Lower leg skin (tissue), 4 donors: ENCODE data around the gene PTS. TPM values are rescaled to one million over a fixed set of nuclear protein-coding genes. Genes with fewer than 3 reads are reported as not detected.

Source experiments
- DNase-seq, 2 donors: peaks; one replicate each; pipeline ENCODE4 v3.0.0-alpha.2; 2019; ENCODE audit warnings: low spot score in 2 of 2
- H3K4me3 ChIP-seq: fragments of 200-600 bp; sonication (generic); 2 replicates; pipeline ENCODE4 v1.5.1; 2017; ENCODE audit warnings: mild to moderate bottlenecking, low read depth; ENCODE audit not compliant: poor library complexity, severe bottlenecking
- CTCF ChIP-seq, 3 donors: fragments of 450-650 bp; IDR thresholded peaks; one replicate each; pipeline ENCODE4 v1.5.1; 2016; ENCODE audit warnings: antibody characterized with exemption in 3 of 3, mild to moderate bottlenecking in 3 of 3, moderate library complexity in 2 of 3
- POLR2A ChIP-seq, 2 donors: fragments of 450-650 bp; IDR thresholded peaks; one replicate each; pipeline ENCODE4 v1.6.1; 2016 to 2017; ENCODE audit warnings: antibody characterized with exemption in 2 of 2, mild to moderate bottlenecking in 1 of 2, moderate library complexity in 1 of 2
- WGBS, 2 donors: methylation state at CpG; one replicate each; pipeline ENCODE4 v1.1.5; 2018; 5-methylcytosine and 5-hydroxymethylcytosine counted together
- intact Hi-C: fragments of 100-400 bp; cut with DNase I; formaldehyde crosslinking; loops from one replicate; pipeline ENCODE4 v1.15.0; 2023; ENCODE audit warnings: low total_unique reads
- total RNA-seq, 4 donors: library from RNA; depleted of rRNA; stranded (reverse); fragments of >200 nt; gene quantifications; one replicate each; pipeline ENCODE4 v1.1.0, GENCODE V29; 2016

Gene PTS
- total RNA-seq, 4 donors from 2014 or later = 17.0 to 37.2 (median 22.4) TPM

GRCh38 chr11:112253605-112254242 is 27.5 kb downstream of the PTS start:
- WGBS, 2 donors = 93 to 94% methylated on average over 3 of the region's 3 CpGs
- H3K4me3 ChIP-seq = no peak overlapping the region
- DNase-seq = no peak
- intact Hi-C loops = no loop called here
- TF ChIP-seq POLR2A (IDR thresholded peaks at IDR 0.05) = no peak
- TF ChIP-seq CTCF (IDR thresholded peaks at IDR 0.05) = no peak

GRCh38 chr11:112255067-112255720 is 29.0 kb downstream of the PTS start:
- no peak overlapping the region for H3K4me3 ChIP-seq
- TF ChIP-seq CTCF (IDR thresholded peaks at IDR 0.05) (no peak), POLR2A (IDR thresholded peaks at IDR 0.05) (no peak)
- 60 to 67% methylated on average over 15 of the region's 15 CpGs for WGBS, 2 donors
- intact Hi-C loops = no loop called here
- no peak for DNase-seq

- TF ChIP-seq POLR2A (IDR thresholded peaks at IDR 0.05) = no peak
- TF ChIP-seq CTCF (IDR thresholded peaks at IDR 0.05) = no peak
- WGBS, 2 donors = 84 to 88% methylated on average over 2 of the region's 2 CpGs
- no peak within 1 kb of the TSS for H3K4me3 ChIP-seq
- intact Hi-C loops = no loop called here
- DNase-seq = no peak
Observed at GRCh38 chr11:112260490-112260889, 34.3 kb downstream of the PTS start, which contains the start of gene PLET1. Gene PLET1 (minus strand): TSS chr11:112260860. CDS start chr11:112260589, 271 bp downstream.

- intact Hi-C loops = no loop called here
- H3K4me3 ChIP-seq = no peak overlapping the region
- TF ChIP-seq POLR2A (IDR thresholded peaks at IDR 0.05) (no peak), CTCF (IDR thresholded peaks at IDR 0.05) (no peak)
- 59 to 73% methylated on average over 11 of the region's 11 CpGs for WGBS, 2 donors
- DNase-seq = no peak
Observed at GRCh38 chr11:112265659-112266409, 39.6 kb downstream of the PTS start.

- TF ChIP-seq CTCF (IDR thresholded peaks at IDR 0.05) (no peak), POLR2A (IDR thresholded peaks at IDR 0.05) (no peak)
- DNase-seq = no peak
- intact Hi-C loops = no loop called here
- 87 to 90% methylated on average over 3 of the region's 3 CpGs for WGBS, 2 donors
- no peak overlapping the region for H3K4me3 ChIP-seq
Observed at GRCh38 chr11:112266410-112266778, 40.2 kb downstream of the PTS start.
